HG02588 (cell line): ENCODE results near the gene LRIG1.
"Not testable (repeated sequence)": the region's sequence is repeated elsewhere in the genome, so short reads cannot be mapped to it uniquely, and the experiment has no call there.

Experiments used
- ATAC-seq: cut with Tn5 transposase; IDR thresholded peaks from one replicate; pipeline ENCODE4 v1.9.1; 2021; ENCODE audit warnings: mild to moderate bottlenecking, moderate library complexity; ENCODE audit not compliant: unreplicated experiment

LRIG1 gene

DNA sequence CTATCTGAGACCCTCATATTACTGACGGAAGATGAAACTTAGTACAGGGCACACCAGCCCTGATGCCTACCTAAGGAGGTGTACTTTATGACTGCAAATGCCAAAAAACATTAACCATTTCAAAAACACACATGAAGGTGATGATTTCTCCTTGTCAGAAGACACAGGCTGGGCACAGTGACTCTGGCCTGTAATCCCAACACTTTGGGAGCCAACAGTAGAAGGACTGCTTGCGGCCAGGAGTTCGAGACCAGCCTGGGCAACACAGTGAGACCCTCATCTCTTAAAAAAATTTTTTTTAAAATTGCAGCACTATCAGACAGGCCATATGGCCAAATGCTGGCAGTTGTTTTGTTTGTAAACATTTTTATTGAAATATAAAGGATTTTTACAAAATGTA lies 73.5 kb downstream of the LRIG1 start:
- no peak for ATAC-seq

DNA sequence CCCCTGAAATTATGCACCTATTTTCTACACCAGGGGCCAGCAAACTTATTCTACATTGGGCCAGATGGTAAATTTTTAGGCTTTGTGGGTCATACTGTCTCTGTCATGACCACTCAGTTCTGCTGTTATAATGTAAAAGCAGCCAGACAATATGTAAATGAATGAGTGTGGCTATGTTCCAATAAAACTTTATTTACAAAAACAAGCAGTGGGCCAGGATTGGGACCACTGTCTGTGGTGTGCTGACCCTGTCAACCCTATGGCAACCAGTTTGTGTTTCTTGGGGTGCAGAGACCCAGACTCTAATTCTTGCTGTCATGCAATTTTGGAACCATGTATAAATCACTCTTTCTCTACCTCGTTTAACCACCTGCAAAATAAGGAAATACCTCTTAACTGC lies 74.7 kb downstream of the LRIG1 start:
- ATAC-seq = no peak

DNA sequence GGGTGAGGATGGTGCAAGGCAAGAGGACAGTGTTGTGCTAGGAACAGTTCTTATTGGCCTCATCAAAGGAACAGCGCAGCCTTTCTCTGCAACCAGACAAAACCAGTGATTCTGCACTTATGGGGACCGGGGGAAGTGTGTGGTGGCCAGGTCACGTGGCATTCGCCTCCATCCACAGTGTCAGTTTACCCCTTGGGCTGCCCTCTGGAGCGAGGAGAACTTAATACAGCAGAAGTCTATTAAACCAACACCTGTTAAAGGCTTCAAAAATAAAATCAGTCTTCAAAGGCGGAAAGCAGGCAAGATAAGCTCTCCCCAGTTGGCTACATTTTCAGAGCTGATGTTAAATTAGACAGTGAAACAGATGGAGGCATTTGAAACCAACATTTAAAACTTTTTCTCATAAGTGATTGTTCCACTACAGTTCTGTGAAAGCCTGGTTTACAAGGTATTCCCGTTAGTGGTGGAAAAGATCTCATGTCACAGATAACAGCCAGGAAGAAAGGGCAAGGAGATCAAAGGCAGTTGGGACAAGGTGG lies 75.2 kb downstream of the LRIG1 start:
- ATAC-seq = no peak

DNA sequence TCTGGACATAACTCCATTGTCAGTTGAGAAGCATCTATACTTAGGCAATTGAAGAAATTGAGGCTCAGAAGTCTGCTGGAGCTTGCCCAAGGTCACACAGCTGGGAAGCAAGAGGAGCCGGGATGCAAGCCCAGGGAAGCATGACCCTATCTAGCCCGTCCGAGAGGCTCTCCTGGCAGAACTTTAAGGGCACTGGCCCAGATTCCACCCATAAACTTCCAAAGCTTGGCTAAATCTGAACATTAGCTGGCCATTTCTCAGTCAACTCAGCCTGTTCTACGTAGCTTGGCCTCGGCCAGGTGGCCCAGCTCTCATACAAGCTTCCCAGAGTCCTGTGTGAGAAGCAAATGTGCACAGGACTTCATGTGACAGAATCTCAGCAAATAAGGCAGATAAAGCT lies 75.8 kb downstream of the LRIG1 start:
- no peak for ATAC-seq

DNA sequence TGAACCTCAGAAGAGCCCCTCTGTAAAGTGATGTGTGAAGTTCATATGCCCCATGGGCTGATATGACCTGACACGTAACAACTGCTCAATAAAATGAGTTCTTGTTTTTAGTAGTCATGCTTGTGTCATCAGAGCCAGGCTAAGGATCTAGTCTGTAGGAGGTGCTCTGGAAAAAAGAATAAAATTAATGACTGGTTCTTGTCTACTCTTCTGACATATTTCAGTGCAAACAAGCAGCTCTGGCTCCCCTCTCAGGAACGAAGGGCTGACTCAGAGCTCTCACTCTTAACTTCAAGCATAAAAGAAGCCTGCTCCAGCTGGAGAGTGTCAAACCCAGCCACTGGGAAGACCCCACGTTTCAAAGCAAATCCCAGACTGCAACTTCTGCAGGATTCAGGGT lies 77.0 kb downstream of the LRIG1 start:
- ATAC-seq = no peak

DNA sequence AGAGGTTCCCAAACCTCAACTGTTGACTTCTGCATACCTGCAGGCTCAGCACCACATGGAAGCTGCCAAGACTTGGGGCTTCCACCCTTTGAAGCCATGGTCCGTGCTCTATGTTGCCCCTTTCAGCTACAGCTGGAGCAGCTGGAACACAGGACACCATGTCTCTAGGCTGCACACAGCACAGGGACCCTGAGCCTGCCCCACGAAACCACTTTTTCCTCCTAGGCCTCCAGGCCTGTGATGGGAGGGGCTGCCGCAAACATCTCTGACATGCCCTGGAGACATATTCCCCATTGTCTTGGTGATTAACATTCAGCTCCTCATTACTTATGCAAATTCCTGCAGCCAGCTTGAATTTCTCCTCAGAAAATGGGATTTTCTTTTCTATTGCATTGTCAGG lies 78.9 kb downstream of the LRIG1 start:
- not testable (repeated sequence) for ATAC-seq

DNA sequence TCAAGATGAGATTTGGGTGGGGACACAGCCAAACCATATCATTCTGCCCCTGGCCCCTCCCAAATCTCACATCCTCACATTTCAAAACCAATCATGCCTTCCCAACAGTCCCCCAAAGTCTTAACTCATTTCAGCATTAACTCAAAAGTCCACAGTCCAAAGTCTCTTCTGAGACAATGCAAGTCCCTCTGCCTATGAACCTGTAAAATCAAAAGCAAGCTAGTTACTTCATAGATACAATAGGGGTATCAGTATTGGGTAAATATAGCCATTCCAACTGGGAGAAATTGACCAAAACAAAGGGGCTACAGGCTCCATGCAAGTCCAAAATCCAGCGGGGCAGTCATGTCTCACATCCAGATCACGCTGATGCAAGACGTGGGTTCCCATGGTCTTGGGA lies 79.7 kb downstream of the LRIG1 start:
- ATAC-seq = not testable (repeated sequence)

DNA sequence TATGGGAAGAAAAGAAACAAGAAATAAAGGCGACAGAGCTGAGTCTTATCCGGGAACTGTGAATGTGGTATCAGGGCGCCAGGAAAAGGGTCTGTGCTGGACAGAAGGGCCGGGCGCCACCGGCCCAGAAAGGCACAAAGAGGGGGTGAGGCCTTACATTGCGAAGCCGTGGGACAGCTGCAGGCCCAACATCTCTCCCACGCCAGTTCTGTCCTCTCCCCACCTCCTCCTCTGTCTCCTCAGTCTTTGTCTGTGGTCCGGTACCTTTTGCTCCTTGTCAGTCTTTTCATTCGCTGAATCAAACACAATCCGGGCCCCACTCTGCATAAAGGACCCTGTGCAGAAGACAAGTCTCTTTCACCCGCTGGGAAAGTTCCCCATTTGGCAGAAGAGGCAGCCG lies 81.8 kb downstream of the LRIG1 start:
- ATAC-seq = no peak

DNA sequence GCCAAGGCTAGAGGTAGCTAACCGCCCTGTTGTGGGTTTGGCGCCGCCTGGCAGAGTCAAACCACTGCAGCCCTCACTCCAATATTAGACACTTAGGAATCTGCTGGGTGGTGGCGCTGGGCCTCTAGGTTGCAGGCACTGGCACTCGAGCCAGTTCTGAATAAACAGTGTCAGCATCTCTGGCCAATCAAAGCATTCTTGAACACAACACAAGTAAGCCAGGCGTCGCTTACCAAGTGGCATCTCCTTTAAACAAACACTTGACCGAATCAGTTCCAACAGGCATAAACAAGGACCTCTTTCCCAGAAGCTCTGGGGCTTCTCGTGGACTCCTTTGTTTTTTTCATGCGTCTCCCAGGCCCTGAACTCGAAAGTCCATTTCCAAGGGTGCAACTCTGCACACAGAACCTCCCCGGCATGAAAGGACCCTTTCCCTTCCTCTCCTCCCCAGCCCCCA lies 82.3 kb downstream of the LRIG1 start:
- no peak for ATAC-seq

DNA sequence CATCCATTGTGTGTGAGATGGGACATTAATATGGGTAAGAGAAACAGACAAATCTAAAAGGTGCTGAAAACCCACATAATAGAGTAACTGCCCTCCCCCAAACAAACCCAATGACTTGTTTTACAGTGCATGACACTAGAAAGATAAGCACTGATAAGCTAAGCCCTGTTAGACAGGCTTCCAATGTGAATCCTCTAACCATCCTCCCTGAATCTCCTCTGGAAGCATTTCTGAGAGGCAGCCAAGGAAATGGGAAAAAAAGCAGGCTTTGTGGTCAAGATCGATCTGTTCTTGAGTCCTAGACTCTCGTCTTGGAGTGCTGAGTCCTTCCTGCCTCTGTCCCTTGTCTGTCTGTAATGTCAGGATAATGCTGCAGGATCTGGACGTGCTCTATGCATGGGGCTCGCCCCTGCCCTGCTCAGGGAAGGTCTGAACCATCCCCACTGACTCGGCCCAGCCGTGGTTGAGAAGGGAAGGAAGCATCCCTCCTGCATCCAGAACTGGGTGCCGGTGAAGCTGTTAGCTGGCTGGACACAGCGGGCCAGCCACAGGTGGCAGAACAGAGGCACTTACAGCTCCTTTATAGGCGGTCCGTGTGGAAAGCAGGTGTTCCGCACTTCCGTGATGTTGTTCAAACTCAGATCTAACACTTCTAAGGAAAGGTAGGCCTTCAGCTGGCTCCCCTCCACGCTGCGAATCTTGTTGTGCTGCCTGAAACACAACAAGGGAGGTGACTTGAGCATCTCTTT lies 84.1 kb downstream of the LRIG1 start:
- ATAC-seq = no peak

DNA sequence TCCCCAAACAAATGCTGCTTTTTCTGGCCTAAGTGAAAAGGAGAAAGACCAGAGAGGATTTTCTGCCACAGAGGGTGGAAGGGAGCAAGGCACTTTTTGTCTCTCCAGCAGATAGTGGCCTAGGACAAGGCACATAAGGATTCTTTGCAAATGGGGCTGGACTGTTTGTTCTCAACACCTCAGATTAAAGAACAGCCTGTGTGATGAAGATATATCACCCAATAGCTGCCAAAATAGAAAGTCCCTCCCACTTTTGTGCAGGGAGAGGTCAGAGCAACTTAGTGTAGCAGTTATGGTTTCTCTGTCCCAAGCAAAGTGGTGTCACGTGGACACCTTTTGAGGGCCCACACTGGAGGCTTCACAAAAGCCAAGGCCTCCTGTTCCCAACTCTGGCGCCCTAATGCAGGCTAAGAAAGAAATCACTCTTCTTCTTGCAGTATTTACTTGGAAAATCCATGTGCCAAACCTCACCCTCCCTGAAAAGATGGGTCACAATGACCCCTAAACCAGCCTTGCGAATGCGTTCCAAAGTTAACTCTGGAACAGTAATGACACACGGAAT lies 84.9 kb downstream of the LRIG1 start:
- ATAC-seq = no peak

DNA sequence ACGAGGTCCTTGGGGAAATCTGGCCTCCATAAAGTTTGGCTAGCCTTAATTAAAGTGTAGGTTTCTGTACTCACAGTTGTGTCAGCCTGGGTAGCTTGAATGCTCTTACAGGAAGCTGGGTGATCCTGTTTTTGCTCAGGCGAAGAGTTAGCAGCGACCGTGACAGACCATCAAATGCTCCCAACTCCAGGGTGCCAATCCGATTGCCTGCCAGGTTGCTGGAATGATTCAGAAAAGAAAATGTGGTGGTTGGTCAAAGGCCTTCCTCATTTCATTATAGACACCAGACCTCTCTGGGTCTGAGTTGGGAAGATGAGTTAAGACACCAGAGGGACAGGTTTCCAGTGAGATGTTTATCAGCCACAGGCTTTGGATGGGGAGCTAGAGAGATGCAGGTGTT lies 86.0 kb downstream of the LRIG1 start:
- no peak for ATAC-seq

DNA sequence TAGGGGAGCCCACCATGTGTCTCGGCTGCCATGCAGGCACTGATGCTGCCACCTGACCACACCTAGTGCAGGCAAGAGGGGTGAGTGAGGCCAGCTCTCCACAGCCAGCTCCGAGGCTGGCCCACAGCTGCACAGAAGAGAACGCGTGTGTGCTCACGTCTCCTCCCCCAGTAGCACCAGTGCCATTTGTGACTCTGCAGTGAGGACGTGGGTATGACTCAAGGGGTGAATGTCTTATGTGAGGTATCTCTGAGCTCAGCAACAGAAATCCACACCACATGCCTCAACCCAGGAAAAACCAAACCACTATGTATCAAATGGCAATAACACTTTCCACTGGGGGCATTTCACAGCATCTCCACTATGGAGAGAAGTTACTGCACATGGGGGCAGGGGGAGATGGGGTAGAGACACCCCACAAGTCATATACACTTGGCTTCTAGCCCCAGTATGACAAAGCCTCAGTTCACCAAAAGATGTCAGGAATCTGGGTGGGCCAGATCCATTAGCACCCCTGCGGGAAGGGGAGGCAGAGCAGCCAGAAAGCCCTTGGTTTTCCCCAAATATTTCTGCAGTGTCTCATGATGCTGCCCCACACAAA lies 87.6 kb downstream of the LRIG1 start:
- no peak for ATAC-seq

DNA sequence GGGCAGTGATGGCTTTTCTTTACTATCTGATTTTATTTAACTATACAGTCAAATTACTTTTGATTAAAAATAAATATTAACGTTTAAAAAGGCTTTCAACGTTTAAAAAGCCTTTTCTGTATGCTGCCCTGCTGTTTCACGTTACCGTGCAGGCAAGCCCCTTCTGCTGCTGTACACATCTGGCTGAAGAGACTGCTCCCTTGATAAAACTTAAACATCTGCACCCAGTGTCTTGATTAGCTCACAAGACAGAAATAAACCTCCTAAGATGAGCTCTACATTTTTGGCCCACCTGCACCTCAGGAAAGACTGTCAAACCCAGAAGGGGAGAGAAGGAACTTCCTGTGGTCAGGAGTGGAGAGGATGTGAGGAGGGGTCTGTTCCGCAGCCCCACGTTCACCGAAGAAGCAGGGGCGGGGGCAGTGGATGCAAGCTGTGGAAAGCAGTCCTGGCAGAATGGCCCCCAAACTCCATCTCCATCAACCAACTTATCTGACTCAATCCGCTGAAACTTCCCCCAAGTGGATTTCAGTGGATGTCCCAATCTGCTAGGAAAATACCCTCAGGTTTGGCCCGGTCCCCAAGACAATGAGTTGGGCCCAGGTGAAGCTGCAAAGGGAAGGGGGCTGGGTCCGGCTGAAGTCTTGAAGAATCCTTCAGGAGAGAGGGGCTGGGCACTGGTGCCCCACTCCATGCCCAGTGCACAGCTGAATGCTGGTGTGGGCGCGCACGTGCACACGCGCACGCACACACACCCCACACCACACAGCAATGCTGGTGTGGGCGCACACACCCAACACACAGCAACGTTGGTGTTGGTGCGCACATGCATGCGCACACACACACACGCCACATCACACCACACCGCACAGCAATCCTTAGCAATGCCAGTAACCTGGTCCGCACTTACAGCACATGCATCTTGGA lies 88.6 kb downstream of the LRIG1 start:
- no peak for ATAC-seq

DNA sequence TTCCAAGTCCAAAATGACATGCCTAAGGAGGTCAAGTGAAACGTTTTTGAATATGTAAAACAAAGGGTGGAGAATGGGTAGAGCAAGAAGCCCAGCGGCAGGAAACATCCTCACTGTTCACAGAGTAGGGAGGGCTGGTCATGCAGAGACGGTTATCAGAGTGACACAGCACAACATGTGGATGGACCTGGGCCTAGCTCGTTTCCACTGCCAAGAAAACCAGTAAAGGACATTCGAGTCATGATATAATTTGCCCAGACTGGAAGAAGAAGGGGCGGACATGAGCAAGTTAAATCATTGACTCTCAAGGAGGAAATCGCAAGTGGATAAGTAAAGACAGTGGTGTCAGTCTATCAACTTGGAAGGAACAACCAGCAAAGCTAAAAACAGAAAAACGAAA lies 89.3 kb downstream of the LRIG1 start:
- ATAC-seq = no peak

DNA sequence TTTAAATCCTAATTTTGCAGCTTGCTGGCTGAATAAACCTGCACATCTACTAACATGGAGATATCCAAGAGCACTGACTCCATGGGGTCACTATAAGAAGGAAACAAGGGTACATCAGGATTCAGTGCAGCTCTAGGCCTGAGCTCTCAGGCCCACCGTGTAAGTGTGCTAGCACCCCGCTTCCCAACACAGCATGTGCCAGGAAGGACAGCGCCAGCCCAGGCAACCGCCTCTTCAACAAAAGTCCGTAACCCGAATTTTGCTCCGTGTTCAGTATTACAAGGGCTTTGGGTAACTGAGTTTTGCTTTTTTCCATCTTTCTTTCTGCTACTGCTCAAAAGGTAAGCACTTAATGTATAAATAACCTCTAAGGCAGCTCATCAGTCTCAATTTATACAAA lies 89.8 kb downstream of the LRIG1 start:
- ATAC-seq = no peak

DNA sequence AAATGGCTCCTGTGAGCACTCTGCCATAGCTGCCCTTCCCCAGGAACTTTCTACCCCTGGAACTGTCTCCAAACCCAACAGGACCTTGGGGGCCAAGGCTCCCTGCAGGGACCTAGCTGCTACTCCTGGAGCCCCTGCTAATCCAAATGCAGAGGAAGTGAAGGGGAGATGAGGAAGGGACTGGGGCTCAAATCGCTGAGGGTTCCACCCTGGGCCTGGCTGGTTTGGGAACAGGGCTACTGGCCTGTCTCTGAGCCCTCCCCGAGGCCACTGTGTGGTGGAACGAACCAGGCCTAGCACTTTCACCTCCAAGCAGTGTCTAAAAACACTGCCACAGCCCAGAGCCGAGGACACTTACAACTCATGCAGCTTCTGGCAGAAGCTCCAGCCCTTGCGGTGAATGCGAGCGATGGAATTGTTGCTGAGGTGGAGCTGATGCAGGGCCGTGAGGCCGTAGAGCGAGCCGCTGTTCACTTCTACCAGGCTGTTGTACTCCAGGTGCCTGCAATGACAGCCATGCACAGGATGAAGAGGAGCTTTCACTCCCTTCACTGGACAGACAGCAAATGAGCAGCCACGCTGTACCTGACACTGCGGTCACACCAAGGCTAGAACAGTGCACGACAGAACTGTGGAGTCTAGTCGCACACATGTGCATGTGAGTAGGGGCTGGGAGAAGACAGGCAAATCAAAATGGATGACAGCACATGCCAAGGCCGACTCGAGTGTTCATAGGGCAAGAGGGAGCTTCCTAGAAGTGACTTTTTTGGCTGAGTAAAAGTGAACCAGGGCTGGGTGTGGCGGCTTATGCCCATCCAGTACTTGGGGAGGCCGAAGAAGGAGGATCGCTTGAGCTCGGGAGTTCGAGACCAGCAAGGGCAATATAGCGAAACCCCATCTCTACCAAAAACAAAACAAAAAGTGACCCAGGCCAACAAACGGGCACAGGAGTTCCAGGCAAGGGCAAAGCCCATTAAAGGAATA lies 90.8 kb downstream of the LRIG1 start:
- ATAC-seq = no peak

DNA sequence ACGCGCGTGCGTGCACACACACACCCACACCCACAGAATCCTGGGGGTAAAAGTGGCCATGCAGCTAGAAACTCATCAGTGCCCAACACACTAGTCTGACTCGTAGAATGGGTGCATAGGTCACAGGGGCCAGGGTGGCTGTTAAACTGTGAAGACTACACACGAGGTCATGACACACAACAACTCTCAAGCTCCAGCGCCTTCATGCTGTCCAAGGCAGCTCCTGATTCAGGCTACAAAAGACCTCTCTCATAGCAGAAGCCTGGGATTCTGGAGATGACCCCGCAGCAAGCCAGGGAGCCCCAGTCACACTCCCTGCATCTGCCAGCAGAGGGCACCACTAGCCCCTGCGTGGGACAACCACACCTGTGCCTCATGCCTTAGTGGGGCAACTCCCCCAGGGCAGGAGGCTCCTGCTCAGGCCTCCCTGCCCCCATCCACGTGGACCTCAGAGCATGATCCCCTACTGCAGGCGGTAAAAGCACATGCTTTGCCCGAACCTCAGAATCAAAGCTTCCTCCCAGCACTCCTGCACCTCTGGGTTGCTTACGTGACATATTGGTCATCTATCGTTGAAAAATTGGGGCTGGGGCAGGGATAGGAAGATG lies 93.1 kb downstream of the LRIG1 start:
- ATAC-seq = peak; percentile 72

DNA sequence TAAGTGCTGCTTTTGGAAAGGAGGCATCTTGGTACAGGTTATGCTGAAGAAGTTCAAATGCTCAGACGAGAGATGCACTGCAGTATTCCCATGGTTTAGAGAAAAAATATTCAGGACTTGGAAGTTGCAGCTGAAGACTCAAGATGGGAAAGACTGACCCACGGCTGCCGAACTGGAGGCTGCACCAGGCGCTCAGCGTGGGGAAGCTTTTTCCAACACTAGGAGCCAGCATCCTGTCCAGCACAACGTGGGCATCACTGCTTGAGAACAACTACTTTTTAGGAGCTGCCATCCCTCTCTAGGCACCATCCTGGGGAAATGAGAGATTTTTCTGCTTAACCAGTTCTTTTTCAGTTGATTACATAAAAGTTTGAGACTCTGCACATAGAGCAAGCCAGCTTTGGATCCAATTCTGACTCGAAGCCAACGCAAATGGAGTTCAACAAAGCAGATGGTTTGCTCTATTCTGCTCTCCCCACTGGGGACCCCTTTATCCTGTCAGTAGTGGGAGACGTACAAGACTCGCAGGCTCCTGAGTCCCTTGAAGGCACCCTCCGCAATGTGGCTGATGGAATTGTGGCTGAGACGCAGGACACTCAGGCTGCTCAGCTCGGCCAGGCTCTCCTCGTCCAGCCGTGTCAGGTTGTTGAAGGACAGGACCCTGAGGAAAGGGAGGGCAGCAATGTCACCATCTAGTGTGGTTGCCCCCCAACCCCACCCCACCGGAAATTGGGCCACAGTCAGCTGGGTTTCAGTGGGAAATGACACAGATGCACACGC lies 93.8 kb downstream of the LRIG1 start:
- no peak for ATAC-seq
